Stimulated activated naive CD4-positive, alpha-beta T cell treated with Interleukin-2 at 50 U/mL for 16 hours (primary cell): ENCODE results near the gene GRK4.
A peak's percentile ranks its signal among the peaks of the same experiment; 100 is the strongest.

ENCODE experiments used
- DNase-seq: peaks from one replicate; lab custom pipeline; 2025; lab: John Stamatoyannopoulos, UW

GRK4 gene

GRCh38 chr4:3011456-3012220, 48.3 kb downstream of the GRK4 start:
- DNase-seq = no peak

GRCh38 chr4:3013323-3013722, 50.0 kb downstream of the GRK4 start:
- DNase-seq = no peak

GRCh38 chr4:3013839-3014350, 50.5 kb downstream of the GRK4 start:
- DNase-seq = peak; percentile 33

- no peak for DNase-seq
Measured at GRCh38 chr4:3016961-3017360, 53.6 kb downstream of the GRK4 start.

- DNase-seq = no peak
Measured at GRCh38 chr4:3017504-3017903, 54.1 kb downstream of the GRK4 start.

- DNase-seq = no peak
Measured at GRCh38 chr4:3019145-3019846, 55.9 kb downstream of the GRK4 start.

- DNase-seq = no peak
Measured at GRCh38 chr4:3021127-3021526, 57.8 kb downstream of the GRK4 start.

- DNase-seq = no peak
Measured at GRCh38 chr4:3021627-3022026, 58.3 kb downstream of the GRK4 start.

GRCh38 chr4:3022112-3022511, 58.7 kb downstream of the GRK4 start:
- no peak for DNase-seq

- no peak for DNase-seq
Measured at GRCh38 chr4:3022651-3023050, 59.3 kb downstream of the GRK4 start.

- DNase-seq = no peak
Measured at GRCh38 chr4:3025881-3026280, 62.5 kb downstream of the GRK4 start.

- no peak for DNase-seq
Measured at GRCh38 chr4:3026540-3026939, 63.2 kb downstream of the GRK4 start.

GRCh38 chr4:3029464-3029863, 66.1 kb downstream of the GRK4 start:
- DNase-seq = no peak

GRCh38 chr4:3030566-3031356, 67.4 kb downstream of the GRK4 start:
- no peak for DNase-seq

GRCh38 chr4:3031357-3032082, 68.1 kb downstream of the GRK4 start:
- DNase-seq = no peak

GRCh38 chr4:3034231-3034630, 70.9 kb downstream of the GRK4 start:
- DNase-seq = no peak

- no peak for DNase-seq
Measured at GRCh38 chr4:3035249-3035648, 71.9 kb downstream of the GRK4 start.

GRCh38 chr4:3035674-3036073, 72.3 kb downstream of the GRK4 start:
- DNase-seq = no peak

- DNase-seq = no peak
Measured at GRCh38 chr4:3036131-3036952, 73.0 kb downstream of the GRK4 start.

GRCh38 chr4:3037957-3038461, 74.6 kb downstream of the GRK4 start:
- no peak for DNase-seq
